Mucosa of gallbladder (tissue), 1 donor: ENCODE measurements around the gene LRRC56. TPM values are rescaled to one million over a fixed set of nuclear protein-coding genes. Genes with fewer than 3 reads are reported as not detected.
A peak's percentile ranks its signal among the peaks of the same experiment; 100 is the strongest.

Experiments used
- DNase-seq: peaks from one replicate; pipeline ENCODE4 v3.0.0-alpha.2; 2020; ENCODE audit warnings: low spot score
- total RNA-seq: library from RNA; stranded (reverse); gene quantifications from one replicate; pipeline ENCODE4 v1.2.1, GENCODE V29; 2021
- donor health status: DM: no; HTN: no; CAD: no.

LRRC56 gene
- total RNA-seq, 1 donor from 2014 or later = 9.4 TPM

DNA sequence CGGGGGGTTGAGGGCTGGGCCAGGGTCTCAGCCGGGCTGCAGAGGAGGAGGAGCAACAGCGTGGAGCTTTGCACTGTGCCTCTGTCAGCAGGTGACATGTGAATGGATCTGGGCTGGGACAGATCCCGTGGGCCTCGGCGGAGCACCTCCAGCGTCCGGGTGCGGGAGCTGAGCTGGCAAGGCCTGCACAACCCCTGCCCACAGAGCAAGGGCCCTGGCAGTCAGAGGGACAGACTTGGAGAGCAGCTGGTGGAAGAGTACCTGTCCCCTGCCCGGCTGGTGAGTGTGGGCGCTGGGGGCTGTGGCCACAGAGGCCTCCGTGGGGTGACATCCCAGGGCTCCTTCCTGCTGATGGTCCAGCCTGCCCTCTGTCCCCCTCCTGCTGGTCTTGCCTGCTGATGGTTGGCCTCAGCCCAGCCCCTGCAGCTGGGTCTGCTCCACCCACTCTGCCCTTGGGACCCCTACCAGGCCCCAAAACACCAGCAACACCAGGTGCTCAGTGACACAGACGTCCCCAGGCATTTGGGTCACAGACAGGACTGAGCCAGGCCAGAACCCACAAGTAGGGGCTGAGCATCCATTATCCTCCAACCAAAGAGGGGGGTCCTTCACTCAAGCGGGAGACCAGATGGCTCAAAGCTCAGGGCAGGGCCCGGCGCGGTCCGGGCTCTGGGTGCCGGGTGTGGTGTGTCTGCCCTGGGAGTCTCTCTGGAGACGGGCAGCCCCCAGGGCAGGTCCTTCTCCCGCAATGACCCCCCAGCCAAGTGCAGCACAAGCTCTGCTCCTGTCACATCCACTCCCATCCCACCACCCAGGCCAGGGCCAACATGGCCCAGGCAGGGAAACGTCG, 3.5 kb downstream of the LRRC56 start:
- no peak for DNase-seq

DNA sequence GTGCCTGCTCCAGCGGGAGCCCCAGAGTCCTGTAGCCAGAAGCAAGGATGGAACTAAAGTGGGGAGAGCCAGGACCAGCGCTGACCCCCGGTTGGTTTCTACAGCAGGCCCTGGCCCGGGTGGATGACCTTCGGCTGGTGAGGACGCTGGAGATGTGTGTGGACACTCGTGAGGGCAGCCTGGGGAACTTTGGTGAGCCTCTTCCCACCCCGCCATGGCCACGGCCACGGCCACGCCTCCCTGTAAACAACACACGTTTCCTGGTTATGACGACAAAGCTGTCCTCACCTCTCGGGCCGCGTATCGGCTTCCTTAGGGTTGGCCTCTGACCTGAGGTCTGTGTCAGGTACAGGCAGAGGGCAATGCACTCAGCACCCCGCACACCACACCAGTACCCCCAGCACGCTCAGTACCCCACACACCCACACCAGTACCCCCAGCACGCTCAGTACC, 4.1 kb downstream of the LRRC56 start:
- DNase-seq = no peak

DNA sequence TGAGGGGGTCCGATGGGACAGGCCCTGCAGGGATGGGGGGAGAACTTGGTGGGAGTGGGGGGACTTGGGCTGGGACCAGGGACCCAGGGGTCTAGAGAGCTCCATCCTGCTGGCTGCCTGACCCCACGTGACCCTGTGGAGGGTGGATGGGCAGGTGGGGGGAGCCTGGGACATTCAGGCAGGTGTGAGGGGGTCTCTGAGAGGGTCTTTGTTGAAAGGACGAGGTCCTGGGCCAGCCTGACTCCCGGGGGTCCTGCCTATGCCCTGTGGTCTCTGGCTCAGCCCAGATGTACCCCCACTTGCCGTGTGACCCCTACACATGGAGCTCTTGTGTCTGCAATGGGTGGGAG, 7.5 kb downstream of the LRRC56 start:
- no peak for DNase-seq

DNA sequence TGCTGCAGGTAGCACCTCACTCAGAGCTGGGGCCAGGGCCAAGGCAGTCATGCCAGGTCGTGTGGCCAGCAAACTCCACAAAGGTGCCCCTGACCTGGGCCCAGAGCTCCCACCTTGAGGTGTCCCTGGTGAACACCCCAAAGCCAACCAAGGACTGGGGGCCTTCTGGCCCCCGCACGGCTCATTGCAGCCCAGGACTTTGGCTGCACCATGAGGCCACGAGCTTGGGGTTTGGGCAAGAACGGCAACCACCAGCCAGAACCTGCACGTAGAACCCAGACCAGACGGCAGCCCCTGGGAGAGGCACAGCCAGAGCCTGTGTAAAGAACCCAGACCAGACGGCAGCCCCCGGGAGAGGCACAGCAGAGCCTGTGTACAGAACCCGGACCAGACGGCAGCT, 7.8 kb downstream of the LRRC56 start:
- DNase-seq = no peak

DNA sequence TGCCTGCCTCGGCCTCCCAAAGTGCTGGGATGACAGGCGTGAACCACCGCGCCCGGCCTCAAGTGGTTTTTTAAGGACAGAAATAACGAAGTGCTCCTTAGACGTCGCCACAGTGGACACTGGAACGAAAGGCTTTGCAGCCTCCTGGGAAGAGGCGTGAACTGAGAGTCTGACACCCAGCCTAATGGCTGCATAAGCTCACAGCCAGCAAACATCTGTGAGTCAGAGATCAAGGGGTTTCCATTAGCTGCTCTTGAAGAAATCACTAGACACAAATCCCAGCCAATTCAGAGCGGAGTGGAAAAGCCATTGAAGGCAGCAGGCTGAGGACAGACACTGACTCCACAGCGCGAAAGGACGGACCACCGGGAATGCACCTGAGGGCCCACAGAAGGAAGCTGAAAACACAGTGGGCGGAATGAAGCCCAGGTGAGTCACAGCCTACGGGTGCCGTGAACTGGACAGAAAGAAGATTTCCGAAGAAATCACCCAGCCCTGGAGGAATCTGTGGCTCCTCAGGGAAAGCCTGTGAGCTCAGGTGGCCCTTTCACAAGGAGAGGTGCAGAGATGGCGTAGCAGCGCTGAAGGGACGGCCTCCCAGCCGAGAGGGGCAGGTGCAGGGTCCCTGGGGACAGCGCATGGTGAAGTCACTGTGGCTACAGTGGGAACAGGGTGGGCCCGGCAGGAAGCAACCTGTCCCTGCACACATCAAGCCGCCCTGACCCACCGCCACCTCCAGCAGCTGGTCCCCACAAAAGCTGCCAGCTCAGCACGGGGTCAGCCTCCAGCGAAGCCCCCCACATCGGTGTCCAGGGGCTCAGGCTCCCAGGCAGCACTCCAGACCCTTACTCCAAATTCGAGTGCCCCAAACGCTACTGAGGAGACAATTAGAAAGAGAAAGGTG, 11.6 kb downstream of the LRRC56 start:
- no peak for DNase-seq

DNA sequence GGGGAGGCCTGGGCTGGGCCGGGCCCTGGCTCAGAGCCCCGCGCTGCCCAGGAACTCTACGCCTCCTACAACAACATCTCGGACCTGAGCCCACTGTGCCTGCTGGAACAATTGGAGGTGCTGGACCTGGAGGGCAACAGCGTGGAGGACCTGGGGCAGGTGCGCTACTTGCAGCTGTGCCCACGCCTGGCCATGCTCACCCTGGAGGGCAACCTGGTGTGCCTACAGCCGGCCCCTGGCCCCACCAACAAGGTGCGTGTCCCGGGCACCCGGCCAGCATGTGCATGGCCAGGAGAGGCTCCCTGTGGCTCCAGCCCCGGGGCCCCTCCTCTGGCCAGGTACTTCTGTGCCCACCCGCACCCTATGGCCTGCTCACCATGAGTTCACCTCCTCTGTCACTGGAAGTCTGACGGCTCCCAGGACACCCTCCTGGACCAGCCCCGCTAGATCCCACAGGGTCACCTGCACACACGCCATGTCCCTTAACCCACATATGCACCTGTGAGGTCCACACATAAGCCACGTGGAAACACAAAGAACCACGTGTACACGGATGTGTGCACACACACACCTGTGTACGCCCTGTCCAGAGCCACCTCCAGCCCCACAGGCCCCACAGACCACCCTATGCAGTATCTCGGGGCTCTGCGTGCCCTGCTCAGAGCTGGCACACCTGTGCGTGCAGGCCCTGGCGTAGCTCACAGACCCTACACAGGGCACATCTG, 12.9 kb downstream of the LRRC56 start:
- DNase-seq = no peak

DNA sequence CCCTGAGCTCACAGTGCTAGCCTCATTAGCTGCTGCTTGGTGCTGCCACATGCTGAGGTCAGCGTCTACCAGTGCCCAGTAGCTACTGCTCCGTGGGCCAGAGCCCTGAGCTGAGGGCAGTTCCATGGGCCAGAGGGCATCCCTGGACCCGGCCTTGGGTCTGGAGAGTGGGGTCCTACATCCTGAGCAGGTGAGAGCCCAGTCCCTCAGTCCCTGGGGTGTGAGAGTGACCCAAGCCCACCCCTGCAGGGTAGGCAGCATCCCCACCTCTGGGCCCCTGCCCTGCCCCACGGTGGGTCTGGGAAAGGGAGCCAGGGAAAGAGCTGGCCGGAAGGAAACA, 13.4 kb downstream of the LRRC56 start:
- DNase-seq = no peak

DNA sequence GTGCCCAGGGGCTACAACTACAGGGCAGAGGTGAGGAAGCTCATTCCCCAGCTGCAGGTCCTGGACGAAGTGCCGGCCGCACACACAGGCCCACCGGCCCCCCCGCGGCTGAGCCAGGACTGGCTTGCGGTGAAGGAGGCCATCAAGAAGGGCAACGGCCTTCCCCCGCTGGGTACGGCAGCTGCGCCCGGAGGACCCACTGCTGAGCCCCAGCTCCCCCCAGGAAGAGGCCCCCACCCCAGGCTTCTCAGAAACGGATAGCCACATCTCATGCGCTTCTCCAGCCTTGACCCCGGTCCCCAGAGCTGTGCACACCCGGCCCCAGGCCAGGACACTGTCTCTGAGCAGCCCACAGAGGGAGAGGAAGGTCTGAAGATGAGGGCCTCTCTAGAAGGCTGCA, 13.8 kb downstream of the LRRC56 start:
- no peak for DNase-seq

DNA sequence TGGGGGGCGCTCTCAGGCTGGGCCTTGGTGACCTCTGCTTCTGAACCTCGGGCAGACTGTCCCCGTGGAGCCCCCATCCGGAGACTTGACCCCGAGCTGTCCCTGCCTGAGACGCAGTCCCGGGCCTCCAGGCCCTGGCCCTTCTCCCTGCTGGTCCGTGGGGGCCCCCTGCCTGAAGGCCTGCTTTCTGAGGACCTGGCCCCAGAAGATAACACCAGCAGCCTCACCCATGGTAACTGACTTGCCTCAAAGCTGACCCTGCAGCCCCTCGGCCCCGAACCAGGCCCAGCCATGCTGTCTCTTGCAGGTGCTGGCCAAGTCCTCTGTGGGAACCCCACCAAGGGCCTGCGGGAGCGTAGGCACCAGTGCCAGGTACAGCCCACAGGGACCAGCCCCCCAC, 14.3 kb downstream of the LRRC56 start:
- DNase-seq = no peak

DNA sequence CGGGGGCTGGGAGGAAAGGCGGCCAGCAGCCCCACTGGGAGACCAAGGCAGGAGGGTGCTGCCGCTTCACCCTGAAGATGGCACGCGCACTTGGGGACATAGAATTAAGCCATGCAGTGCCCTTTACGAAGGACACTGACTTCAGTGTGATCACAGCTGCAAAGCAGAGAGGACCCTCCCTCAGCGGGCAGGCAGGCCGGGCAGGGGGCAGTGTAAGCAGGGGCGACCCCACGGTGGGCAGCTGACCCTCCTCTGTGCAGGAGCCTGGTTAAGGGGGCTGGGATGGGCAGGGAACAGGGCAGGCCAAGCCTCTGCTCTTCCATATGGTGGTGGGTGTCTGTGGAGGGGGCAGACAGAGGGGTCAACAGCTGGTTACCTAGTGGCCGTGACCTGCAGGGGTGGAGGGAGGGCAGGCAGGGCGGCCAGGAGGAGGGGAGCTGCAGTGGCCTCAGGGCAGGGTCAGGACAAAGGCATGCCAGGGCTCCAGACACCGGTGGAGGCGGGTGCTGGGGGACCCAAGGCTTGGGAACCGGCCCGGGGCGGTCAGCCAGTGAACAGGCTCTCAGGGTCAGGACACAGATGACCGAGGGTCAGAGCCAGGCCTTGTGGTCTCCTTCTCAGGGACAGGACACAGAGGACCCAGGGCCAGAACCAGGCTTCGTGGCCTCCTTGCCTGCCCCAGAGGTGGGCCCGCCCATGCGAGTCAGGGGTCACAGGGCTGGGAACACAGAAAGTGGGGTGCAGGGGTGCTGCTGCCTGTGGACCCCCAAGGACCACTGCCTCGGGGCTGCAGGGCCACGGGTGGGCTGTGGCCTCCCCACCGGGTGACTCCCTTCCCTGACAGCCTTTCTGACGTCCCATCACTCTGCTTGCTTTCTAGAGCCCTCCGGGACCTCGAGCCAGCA, 16.0 kb downstream of the LRRC56 start:
- DNase-seq = no peak

DNA sequence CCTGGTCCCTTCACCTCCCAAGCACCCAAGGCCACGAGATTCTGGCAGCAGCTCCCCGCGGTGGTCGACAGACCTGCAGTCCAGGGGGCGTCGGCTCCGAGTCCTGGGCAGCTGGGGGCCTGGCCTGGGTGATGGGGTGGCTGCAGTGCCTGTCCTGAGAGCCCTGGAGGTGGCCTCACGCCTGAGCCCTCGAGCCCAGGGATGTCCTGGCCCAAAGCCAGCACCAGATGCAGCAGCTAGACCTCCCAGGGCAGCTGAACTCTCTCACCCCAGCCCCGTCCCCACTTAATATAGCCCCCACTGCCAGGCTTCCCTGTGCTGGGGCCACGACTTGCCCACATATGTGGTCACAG, 16.6 kb downstream of the LRRC56 start:
- no peak for DNase-seq

DNA sequence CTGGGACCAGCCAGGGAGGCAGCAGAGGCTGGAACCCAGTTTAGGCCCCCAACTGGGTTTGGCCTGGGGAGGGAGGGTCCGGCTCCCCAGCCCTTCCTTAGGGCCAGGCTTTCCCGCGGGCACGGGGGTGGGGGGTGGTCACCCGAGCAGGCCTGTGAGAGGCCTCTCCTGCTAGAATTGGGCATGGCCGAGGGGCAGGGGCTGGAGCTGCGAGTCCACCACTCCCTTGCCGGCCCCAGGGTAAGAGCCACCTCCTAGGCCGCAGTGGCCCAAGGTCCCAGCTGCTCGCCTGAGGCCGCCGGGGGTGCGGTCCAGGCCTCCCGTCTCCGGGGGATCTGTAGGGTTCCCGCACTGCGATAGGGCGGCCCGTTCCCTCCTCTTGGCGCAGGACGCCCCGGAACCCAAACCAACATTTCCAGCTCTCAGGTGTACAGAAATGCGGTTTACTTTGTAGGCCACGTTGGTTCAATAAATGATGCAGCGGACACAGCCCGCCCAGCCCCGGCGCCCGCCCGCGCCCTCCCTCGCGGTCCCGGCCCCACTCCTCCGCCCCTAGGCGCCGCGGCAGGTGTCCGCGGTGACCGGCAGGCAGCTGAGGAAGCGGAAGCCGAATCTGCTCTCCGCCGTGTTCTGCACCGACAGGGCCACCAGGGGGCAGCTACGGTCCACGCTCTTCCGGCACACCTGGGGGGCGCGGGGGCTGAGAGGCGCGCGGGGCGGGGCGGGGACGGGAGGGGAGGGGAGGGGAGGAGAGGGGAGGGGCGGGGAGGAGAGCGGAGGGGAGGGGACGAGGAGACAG, 17.3 kb downstream of the LRRC56 start:
- peak; percentile 69 for DNase-seq

DNA sequence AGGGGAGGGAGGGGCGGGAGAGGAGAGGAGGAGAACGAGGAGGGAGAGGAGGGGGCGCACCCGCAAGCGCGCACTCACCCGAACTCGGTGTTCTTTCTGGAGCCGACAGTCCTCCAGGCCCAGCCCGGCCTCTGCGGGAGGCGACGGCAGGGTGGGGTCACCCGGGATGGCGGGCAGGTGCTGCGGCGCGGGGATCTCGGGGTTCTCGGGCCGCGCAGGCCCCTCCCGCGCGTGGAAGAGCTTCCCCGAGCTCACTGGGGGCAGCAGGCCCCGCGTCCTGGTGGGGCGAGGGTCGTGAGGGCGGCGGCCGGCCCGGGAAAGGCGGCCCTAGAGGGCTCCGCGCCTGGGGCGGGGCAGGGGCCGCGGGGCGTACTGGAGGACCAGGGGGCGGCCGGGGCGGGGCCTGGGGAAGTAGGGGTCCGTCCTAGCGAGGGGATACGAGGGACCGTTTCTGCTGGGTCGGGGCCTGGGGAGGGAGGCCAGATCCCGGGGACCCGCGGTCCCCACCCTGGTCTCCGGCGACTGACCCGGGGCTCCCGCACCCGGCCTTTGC, 18.0 kb downstream of the LRRC56 start:
- no peak for DNase-seq

DNA sequence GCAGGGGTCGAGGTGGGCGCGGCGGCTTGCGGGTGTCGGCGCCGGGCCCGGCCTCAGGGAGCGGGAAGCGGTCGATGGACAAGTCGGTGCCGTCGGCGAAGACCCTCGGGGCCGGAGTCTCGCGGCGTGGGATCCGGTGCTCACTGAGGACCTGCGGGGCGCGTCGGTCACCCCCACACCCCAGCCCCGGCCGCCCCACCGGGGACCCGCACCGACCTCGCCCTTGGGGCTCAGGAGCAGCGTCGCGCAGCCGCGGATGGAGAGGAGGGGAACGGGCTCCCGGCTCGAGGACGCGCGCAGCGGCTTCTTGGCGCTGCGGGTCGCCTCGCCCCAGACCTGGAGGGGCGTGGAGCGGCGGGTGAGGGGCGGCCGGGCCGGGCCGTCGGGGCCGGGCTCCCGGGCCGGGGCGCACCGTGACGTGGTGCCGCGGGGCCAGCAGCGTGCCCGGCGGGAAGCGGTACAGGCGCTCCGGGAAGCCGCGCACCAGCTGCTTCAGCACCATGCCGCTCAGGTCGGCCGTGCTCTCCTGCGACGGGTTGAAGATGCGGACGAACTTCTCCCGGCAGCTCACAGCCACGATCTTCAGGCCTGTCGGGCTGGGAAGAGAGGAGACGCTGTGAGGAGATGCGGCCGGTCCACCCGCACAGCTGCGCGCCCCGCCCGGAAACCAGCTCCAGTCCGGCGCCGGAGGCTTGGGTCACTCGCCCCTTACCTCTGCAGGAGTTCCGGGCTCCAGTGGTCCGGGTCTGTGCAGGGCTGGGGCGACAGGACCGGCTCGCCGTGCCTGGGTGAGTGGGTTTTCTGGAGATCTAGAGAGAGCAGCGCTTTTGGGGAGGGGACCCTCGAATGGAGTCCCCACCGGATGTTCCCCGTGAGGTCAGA, 18.7 kb downstream of the LRRC56 start:
- no peak for DNase-seq

DNA sequence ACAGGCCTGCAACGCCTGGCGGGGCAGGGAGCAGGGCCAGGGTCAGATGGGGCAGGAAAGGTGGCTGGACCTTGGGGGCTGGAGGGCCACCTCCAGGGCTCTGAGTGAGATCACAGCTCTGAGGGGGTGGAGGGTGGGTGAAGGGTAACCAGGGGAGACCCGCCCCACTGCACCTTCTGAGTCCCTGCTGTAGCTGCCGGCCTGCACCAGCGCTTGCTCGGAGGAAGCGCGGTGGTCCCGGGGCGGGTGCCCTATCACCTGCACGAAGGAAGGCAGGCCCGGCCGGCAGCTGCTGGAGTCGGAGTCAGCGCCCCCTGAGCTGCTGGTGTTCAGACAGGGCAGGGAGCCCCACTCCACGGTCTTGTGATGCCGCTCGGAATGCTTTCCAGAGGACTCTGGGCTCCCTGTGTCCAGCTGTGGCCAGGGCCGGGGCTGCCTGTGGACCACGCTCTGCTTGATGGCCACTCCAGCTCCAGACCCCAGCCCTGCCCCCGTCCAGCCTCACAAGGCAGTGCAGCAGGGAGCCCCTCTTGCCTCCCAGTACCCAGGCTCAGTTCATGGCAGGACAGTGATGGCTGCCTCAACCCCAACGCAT, 19.4 kb downstream of the LRRC56 start:
- DNase-seq = no peak

DNA sequence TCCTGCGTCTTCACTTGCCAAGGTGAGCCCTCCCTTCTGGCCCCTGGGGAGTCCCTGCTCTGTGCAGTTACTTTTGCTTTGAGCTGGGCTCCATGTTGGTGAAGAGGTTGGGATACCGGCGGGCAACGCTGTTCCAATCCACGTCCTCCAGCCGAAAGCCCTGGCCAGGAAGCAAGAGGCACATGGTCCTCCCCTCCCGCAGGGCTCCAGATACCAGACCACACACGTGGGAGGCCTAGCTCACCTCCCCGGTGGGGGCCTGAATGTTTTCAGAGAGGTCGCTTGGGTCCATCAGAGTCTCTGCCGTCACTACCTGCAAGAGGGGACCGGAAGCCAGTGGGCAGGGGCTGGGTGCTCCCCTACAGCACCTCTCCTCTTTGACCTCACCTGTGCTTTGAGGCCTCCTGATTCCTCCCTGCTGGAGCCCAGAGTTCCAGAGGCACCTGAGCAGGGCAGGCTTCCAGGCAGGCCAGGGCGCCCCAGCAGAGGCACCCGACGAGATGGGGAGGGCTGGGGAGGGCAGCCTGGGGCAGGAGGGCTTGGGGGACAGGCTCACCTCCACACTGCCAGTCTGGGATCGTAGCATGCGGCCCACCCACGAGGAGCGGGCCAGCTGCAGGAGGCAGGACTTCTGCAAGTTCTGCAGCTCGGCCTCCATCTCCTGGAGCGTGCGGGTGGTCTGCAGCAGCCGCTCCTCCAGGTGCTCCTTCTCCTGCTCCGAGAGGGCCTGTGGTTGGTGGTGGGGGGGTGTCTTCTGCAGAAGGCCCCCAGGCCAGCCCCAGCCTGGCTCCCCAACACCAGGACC, 20.2 kb downstream of the LRRC56 start:
- no peak for DNase-seq

DNA sequence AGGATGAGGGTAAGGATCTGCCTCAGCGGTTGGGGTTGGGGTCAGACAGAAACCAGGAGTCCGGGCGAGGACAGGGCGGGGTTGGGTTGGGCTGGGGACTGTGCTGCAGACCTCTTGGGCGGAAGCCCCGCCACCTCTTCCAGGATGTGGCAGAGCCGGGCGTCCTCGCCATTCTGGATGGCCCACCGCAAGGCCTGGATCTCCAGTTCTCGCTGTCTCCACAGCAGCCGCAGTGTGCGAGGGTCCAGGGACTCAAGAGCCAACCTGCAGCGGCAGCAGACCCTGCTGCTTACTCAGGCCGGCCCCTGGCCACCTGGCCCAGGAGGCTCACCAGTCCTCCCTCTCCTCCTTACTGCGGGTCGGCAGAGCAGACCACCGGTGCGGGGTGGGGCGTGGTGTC, 21.2 kb downstream of the LRRC56 start:
- no peak for DNase-seq

DNA sequence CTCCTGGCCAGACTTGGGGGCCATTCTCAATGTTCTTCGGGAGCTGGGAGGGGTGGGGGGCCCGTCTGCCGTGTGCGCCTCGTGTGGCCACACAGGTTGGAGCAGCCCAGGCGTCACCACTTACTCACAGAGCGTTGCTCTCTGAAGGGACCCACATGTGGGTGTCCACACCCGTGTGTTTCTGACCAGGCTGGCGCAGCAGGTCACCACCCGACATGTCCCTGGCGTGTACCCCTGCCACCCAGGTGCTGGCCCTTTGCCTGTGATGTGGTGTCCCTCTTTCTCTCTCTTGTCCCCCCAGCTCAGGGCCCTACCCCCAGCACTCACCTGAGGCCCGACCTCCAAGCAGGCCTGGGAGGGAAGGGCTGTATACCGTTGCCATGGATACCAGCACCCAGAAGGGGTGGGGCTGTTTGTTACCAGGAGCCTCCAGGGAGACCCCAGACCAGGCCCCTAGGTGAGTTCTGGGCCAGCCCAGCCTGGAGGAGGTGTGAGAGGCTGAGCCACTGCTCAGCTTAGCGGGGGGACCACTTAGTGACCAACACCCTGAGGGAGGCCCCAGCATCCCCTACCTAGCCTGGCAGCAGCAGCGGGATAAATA, 21.8 kb downstream of the LRRC56 start:
- no peak for DNase-seq
